Measurements from ENCODE around the gene TUBGCP6. TPM values are rescaled to one million over a fixed set of nuclear protein-coding genes. Genes with fewer than 3 reads are reported as not detected.

TUBGCP6 gene
- total RNA-seq, 1 donor from 2014 or later, result 30.3 TPM

- DNase-seq (ENCODE audit: low spot score), result no peak
Measured at GRCh38 chr22:50183141-50183971, 61.5 kb downstream of the TUBGCP6 start.

GRCh38 chr22:50182176-50183081, 62.4 kb downstream of the TUBGCP6 start:
- no peak for DNase-seq (ENCODE audit: low spot score)

GRCh38 chr22:50180727-50181521, 63.9 kb downstream of the TUBGCP6 start:
- no peak for DNase-seq (ENCODE audit: low spot score)

- DNase-seq (ENCODE audit: low spot score), result no peak
Measured at GRCh38 chr22:50179937-50180726, 64.7 kb downstream of the TUBGCP6 start.

- DNase-seq (ENCODE audit: low spot score), result no peak
Measured at GRCh38 chr22:50178871-50179869, 65.7 kb downstream of the TUBGCP6 start.

- no peak for DNase-seq (ENCODE audit: low spot score)
Measured at GRCh38 chr22:50178471-50178864, 66.4 kb downstream of the TUBGCP6 start.

- DNase-seq (ENCODE audit: low spot score), result no peak
Measured at GRCh38 chr22:50177537-50178470, 67.0 kb downstream of the TUBGCP6 start.

GRCh38 chr22:50176850-50177536, 67.8 kb downstream of the TUBGCP6 start:
- DNase-seq (ENCODE audit: low spot score), result no peak

- DNase-seq (ENCODE audit: low spot score), result peak; percentile 31
Measured at GRCh38 chr22:50175921-50176849, 68.6 kb downstream of the TUBGCP6 start.

GRCh38 chr22:50175191-50175461, 69.7 kb downstream of the TUBGCP6 start:
- no peak for DNase-seq (ENCODE audit: low spot score)

GRCh38 chr22:50174382-50175190, 70.2 kb downstream of the TUBGCP6 start:
- no peak for DNase-seq (ENCODE audit: low spot score)

- no peak for DNase-seq (ENCODE audit: low spot score)
Measured at GRCh38 chr22:50173983-50174355, 70.9 kb downstream of the TUBGCP6 start.

- no peak for DNase-seq (ENCODE audit: low spot score)
Measured at GRCh38 chr22:50173311-50173982, 71.4 kb downstream of the TUBGCP6 start.

- no peak for DNase-seq (ENCODE audit: low spot score)
Measured at GRCh38 chr22:50171965-50172421, 72.8 kb downstream of the TUBGCP6 start.

- peak; percentile 83 for DNase-seq (ENCODE audit: low spot score)
Measured at GRCh38 chr22:50171319-50171964, 73.4 kb downstream of the TUBGCP6 start.

All from umbilical cord (tissue), 2 donors.